AG09319 (cell line): ENCODE measurements around the gene NPHP3.

ENCODE experiments used
- DNase-seq: peaks from one replicate; pipeline ENCODE4 v3.0.0-alpha.2; 2010; ENCODE audit warnings: low read depth; ENCODE audit errors: extremely low read depth
- CTCF ChIP-seq: IDR thresholded peaks from 2 replicates; pipeline ENCODE4 v1.5.1; 2011; ENCODE audit warnings: low read depth, mild to moderate bottlenecking, inconsistent platforms, low read length, moderate library complexity

Gene NPHP3

GRCh38 chr3:132682201-132682600 is 40.0 kb downstream of the NPHP3 start:
- DNase-seq: no peak
- no peak for TF ChIP-seq CTCF

DNA sequence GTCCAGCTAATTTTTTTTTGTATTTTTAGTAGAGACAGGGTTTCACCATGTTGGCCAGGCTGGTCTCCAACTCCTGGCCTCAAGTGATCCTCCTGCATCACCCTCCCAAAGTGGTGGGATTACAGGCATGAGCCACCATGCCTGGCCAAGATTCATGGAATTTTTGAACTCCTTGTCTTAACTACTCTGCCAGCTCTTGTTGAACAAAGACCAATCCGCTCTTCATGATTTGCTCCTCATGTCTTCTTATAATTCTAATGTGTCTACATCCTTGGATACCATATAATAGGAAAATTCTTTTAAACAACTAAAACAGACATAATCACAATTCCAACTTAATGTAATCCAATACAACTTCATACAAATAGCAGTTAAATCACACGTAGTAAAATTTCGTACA is 40.8 kb downstream of the NPHP3 start:
- TF ChIP-seq CTCF: no peak
- no peak for DNase-seq

DNA sequence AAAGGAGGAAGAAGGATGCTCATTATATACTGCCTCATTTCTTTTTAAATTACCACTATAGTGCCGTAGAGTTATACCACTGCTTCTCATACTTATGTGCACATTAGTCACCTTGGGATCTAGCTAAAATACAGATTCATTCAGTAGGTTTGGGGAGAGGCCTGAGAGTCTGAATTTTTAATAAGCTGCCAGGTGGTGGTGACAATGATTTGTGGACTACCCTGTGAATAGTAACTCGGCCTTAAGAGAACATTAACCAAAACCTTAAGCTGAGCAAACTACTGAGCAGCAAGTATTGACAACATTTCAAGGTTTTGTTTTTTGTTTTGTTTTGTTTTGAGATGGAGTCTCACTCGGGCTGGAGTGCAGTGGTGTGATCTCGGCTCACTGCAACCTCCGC is 42.3 kb downstream of the NPHP3 start:
- no peak for DNase-seq
- TF ChIP-seq CTCF: no peak

- TF ChIP-seq CTCF: no peak
These were observed 46.8 kb downstream of the NPHP3 start for GRCh38 chr3:132675408-132675807.

DNA sequence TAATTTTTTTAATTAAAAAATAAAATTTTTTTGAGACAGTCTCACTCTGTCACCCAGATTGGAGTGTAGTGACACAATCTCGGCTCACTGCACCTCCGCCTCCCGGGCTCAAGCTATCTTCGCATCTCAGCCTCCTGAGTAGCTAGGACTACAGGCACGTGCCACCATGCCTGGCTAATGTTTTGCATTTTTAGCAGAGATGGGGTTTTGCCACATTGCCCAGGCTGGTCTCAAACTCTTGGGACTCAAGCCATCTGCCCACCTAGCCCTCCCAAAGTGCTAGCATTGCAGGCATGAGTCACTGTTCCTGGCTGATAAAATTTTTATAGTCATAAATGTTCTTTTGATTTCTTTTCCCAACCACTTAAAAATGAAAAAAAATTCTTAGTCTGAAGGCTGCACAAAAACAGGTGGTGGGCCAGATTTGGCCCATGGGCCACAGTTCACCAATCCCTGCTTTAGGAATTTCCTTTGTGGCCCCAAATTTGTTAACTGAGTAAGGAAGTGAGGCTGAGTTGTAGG is 52.9 kb downstream of the NPHP3 start:
- no peak for DNase-seq
- TF ChIP-seq CTCF: no peak

More at GRCh38 chr3:132675408-132675807, 46.8 kb downstream of the NPHP3 start:
- no peak for DNase-seq

DNA sequence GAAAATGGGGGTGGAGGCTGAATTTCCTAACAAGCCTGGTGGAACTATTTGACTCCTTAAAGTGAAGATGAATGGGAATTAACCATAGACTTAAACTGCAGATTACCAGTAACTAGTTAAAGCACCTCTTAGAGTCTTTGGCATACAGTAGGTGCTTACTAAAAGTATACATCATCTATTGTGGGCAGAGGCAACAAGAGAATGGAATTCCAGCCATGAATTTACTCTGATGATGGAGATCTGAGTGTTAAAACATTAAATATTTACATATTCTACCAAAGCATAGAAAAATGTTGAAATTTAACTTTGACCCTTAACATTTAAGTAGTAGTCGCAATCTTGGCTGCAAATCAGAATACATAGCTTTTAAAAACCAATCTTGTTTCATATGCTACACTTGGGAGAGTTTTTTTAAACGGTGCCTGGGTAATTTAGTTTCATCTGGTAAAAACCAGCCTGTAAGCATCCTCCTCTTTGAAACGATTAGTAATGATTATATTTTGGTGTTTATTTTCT is 56.9 kb downstream of the NPHP3 start:
- TF ChIP-seq CTCF: no peak

GRCh38 chr3:132662212-132662611 is 60.0 kb downstream of the NPHP3 start:
- DNase-seq: no peak

More for the DNA sequence above, 56.9 kb downstream of the NPHP3 start:
- DNase-seq: no peak

More at GRCh38 chr3:132662212-132662611, 60.0 kb downstream of the NPHP3 start:
- no peak for TF ChIP-seq CTCF
